Sigmoid colon (tissue), 7 donors: ENCODE measurements around the gene ADAMTS10. TPM values are rescaled to one million over a fixed set of nuclear protein-coding genes. Genes with fewer than 3 reads are reported as not detected.
"Not testable (repeated sequence)": the region's sequence is repeated elsewhere in the genome, so short reads cannot be mapped to it uniquely, and the experiment has no call there.

Experiments
- DNase-seq: peaks from one replicate; pipeline ENCODE4 v3.0.0-alpha.2; 2019
- H3K27ac ChIP-seq, 4 donors: fragments of 200-600 bp; sonication (generic); one replicate each; pipeline ENCODE4 v1.5.1; 2016 to 2019; ENCODE audit warnings: mild to moderate bottlenecking in 1 of 4
- H3K27me3 ChIP-seq, 3 donors: fragments of 200-600 bp; sonication (generic); one replicate each; pipeline ENCODE4 v1.5.1; 2019; ENCODE audit warnings: mild to moderate bottlenecking in 1 of 3
- H3K36me3 ChIP-seq, 4 donors: fragments of 200-600 bp; sonication (generic); one replicate each; pipeline ENCODE4 v1.5.1; 2016 to 2019
- H3K4me1 ChIP-seq, 4 donors: fragments of 200-600 bp; sonication (generic); one replicate each; pipeline ENCODE4 v1.5.1; 2017 to 2019
- H3K4me3 ChIP-seq, 4 donors: fragments of 200-600 bp; sonication (generic); one replicate each; pipeline ENCODE4 v1.5.1; 2017 to 2019; ENCODE audit warnings: mild to moderate bottlenecking in 2 of 4, moderate library complexity in 1 of 4
- H3K9me3 ChIP-seq, 4 donors: fragments of 200-600 bp in 3 of 4; sonication (generic) in 3 of 4; one replicate each; pipeline versions ENCODE4 v1.5.1 to v1.6.1; 2013 to 2019
- CTCF ChIP-seq, 4 experiments: fragments of 450-650 bp in 3 of 4; fragments of 200-600 bp in 1 of 4; IDR thresholded peaks; one replicate each; pipeline ENCODE4 v1.5.1; 2016 to 2019; ENCODE audit warnings: antibody characterized with exemption in 4 of 4, mild to moderate bottlenecking in 3 of 4, moderate library complexity in 2 of 4
- EP300 ChIP-seq, 4 donors: sonication (generic); formaldehyde crosslinking; IDR thresholded peaks; one replicate each; pipeline ENCODE4 v1.6.1; 2017; ENCODE audit warnings: antibody characterized with exemption in 4 of 4
- POLR2A ChIP-seq, 2 donors: fragments of 450-650 bp; IDR thresholded peaks; one replicate each; pipeline ENCODE4 v1.6.1; 2016; ENCODE audit warnings: antibody characterized with exemption in 2 of 2, mild to moderate bottlenecking in 2 of 2, moderate library complexity in 2 of 2
- POLR2AphosphoS5 ChIP-seq, 4 donors: sonication (generic); formaldehyde crosslinking; IDR thresholded peaks; one replicate each; pipeline ENCODE4 v1.6.1; 2017; ENCODE audit warnings: antibody characterized with exemption in 4 of 4
- WGBS, 2 donors: extraction: QIAGEN DNeasy Blood & Tissue Kit; methylation state at CpG; one replicate each; pipeline ENCODE4 v1.1.7; 2013; 5-methylcytosine and 5-hydroxymethylcytosine counted together
- intact Hi-C: fragments of 100-400 bp; cut with DNase I; formaldehyde crosslinking; loops from one replicate; pipeline ENCODE4 v1.15.1; 2023
- polyA plus RNA-seq, 3 donors: library from polyadenylated mRNA; stranded (reverse); fragments of 200-250 nt; gene quantifications; one replicate each; pipeline ENCODE4 v1.2.3, GENCODE V29; 2013
- total RNA-seq, 4 donors: library from RNA; depleted of rRNA; stranded (reverse); fragments of >200 nt; gene quantifications; one replicate each; pipeline ENCODE4 v1.1.0, GENCODE V29; 2016
- donor health status: healthy with polysubstance abuse.
- donor health status: Bipolar disorder and iron deficiency.
- donor health status: healthy.

The ADAMTS10 gene
- total and polyA plus RNA-seq, 7 donors = 1.2 to 90.6 (median 21.1) TPM; not detected in 1

DNA sequence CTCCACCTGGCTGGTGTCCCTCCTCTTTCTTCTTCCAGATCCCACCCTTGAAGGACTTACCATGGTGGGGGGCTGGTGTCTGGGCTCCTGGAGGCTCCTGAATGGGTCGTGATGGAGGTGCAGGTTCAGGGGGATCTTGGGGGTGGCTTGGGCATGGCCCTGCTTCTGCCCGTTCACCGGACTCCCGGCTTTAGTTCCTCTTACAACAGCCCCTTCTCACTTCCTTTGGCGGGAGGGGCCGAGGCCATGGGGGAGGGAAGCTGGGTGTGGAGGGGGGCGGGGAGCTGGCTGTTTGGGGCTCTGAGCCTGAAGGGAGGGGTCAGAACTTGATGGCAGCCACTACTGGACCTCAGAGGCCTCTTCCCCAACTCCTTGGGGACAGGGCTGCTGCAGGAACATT is 33.3 kb downstream of the ADAMTS10 start, which contains the start of gene MYO1F:
MYO1F (minus strand) TSS at position 196 of the 400 bp plus-strand sequence; CDS start at position 63, 133 bp downstream.
- no peaks in the 10 kb centered on the region for H3K9me3 ChIP-seq
- H3K27ac ChIP-seq = peak within 1 kb of the TSS in 3 of 4 donors; percentile 14 to 59 (median 25)
- H3K4me1 ChIP-seq = peaks cover 0 to 9% (median 3%) of the 10 kb centered on the region in 4 donors
- intact Hi-C loops = loop anchor here (5.0 kb wide), 1 partner anchor 220 kb away; no protein-coding TSS in a partner anchor
- H3K36me3 ChIP-seq = no peaks in the 10 kb centered on the region
- peak within 1 kb of the TSS; percentile 7 to 42 (median 24) for H3K4me3 ChIP-seq
- peaks cover 4 to 18% (median 17%) of the 10 kb centered on the region in 3 donors for H3K27me3 ChIP-seq
- TF ChIP-seq CTCF (IDR thresholded peaks at IDR 0.05) = no peak
- peak in 1 of 4 donors; percentile 16 for TF ChIP-seq POLR2AphosphoS5 (IDR thresholded peaks at IDR 0.05)
- DNase-seq = peak; percentile 78
- WGBS, 2 donors = 7 to 8% methylated on average over 7 of the region's 7 CpGs

GRCh38 chr19:8576273-8576993 is 34.1 kb downstream of the ADAMTS10 start:
- 40 to 46% methylated on average over 19 of the region's 19 CpGs for WGBS, 2 donors
- peak overlapping the region in 3 of 4 donors; percentile 19 to 42 (median 30) for H3K4me3 ChIP-seq
- intact Hi-C loops = loop anchor here (5.0 kb wide), 1 partner anchor 219 kb away; no protein-coding TSS in a partner anchor
- H3K36me3 ChIP-seq = no peaks in the 10 kb centered on the region
- peaks cover 0 to 9% (median 3%) of the 10 kb centered on the region in 4 donors for H3K4me1 ChIP-seq
- no peak for DNase-seq
- TF ChIP-seq POLR2A (IDR thresholded peaks at IDR 0.05) = no peak
- TF ChIP-seq EP300 (IDR thresholded peaks at IDR 0.05) = no peak
- H3K9me3 ChIP-seq = no peaks in the 10 kb centered on the region
- H3K27me3 ChIP-seq = peaks cover 4 to 18% (median 17%) of the 10 kb centered on the region in 3 donors
- H3K27ac ChIP-seq = peak overlapping the region in 2 of 4 donors; percentile 14 to 59

DNA sequence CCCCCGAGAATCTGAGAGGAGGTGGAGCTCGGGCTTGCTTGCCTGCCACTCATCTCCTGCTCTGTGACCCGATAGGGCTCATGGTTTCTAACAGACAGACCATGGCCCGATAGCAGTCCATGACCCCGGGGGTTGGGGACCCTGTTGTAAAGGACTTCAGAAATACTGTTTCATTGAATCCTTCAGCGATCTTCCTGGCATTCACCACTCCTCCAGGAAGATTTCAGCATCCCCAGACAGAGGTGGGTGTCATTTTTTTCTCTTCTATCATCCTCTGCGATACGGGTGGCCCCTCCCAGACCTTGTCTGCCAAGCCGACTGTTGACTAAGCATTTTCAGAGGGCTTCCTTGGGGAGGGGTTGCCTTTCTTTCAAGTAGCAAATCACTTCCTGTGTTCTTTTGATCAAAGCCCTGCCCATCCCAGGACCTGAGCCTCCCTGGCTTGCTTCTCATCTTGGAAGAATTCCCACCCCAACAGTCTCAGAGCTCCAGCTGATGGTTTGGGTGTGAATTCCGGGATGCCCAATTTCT is 35.0 kb downstream of the ADAMTS10 start:
- peak overlapping the region in 2 of 4 donors; percentile 30 to 42 for H3K4me3 ChIP-seq
- peaks cover 4 to 18% (median 17%) of the 10 kb centered on the region in 3 donors for H3K27me3 ChIP-seq
- H3K27ac ChIP-seq = no peak overlapping the region
- H3K9me3 ChIP-seq = no peaks in the 10 kb centered on the region
- intact Hi-C loops = loop anchor here (5.0 kb wide), 1 partner anchor 218 kb away; no protein-coding TSS in a partner anchor
- H3K4me1 ChIP-seq = peaks cover 0 to 7% (median under 1%) of the 10 kb centered on the region in 4 donors
- no peak for TF ChIP-seq POLR2AphosphoS5 (IDR thresholded peaks at IDR 0.05)
- TF ChIP-seq CTCF (IDR thresholded peaks at IDR 0.05) = no peak
- no peak for TF ChIP-seq POLR2A (IDR thresholded peaks at IDR 0.05)
- no peak for TF ChIP-seq EP300 (IDR thresholded peaks at IDR 0.05)
- DNase-seq = no peak
- 37 to 41% methylated on average over 10 of the region's 10 CpGs for WGBS, 2 donors
- H3K36me3 ChIP-seq = no peaks in the 10 kb centered on the region

GRCh38 chr19:8574619-8574922 is 35.9 kb downstream of the ADAMTS10 start:
- 89 to 92% methylated on average over 7 of the region's 7 CpGs for WGBS, 2 donors
- intact Hi-C loops, H3K27ac ChIP-seq, H3K36me3 ChIP-seq, DNase-seq, H3K4me3 ChIP-seq, H3K9me3 ChIP-seq, H3K4me1 ChIP-seq: not testable (repeated sequence)
- H3K27me3 ChIP-seq = peaks cover 4 to 18% (median 17%) of the 10 kb centered on the region in 3 donors

DNA sequence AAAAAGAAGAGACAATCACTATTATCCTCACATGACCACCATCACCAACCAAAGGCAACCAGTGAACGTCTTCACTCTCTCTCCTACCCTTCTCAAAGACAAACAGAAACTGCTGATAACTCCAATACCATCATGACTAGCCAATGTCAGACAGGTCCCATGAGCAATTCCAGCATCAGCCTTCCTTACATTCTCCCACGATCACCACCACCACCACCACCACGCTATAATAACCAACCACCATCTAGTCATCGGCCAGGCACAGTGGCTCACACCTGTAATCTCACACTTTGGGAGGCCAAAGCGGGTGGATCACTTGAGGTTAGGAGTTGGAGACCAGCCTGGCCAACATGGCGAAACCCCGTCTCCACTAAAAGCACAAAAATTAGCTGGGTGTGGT is 37.2 kb downstream of the ADAMTS10 start:
- H3K4me3 ChIP-seq = no peak overlapping the region
- 82 to 85% methylated on average over 7 of the region's 7 CpGs for WGBS, 2 donors
- DNase-seq = no peak
- H3K27ac ChIP-seq = no peak overlapping the region
- intact Hi-C loops = no loop called here
- H3K9me3 ChIP-seq = no peaks in the 10 kb centered on the region
- no peak for TF ChIP-seq POLR2AphosphoS5 (IDR thresholded peaks at IDR 0.05)
- no peak for TF ChIP-seq POLR2A (IDR thresholded peaks at IDR 0.05)
- TF ChIP-seq EP300 (IDR thresholded peaks at IDR 0.05) = no peak
- TF ChIP-seq CTCF (IDR thresholded peaks at IDR 0.05) = no peak
- H3K36me3 ChIP-seq = no peaks in the 10 kb centered on the region
- H3K27me3 ChIP-seq = peaks cover under 1 to 16% (median 13%) of the 10 kb centered on the region in 3 donors
- H3K4me1 ChIP-seq = no peaks in the 10 kb centered on the region
